Daoy (cell line): ENCODE measurements around the gene HSD17B10. TPM values are rescaled to one million over a fixed set of nuclear protein-coding genes. Genes with fewer than 3 reads are reported as not detected.
A peak's percentile ranks its signal among the peaks of the same experiment; 100 is the strongest.
"Not testable (repeated sequence)": the region's sequence is repeated elsewhere in the genome, so short reads cannot be mapped to it uniquely, and the experiment has no call there.

Experiments used
- DNase-seq: peaks from one replicate; pipeline ENCODE4 v3.0.0-alpha.2; 2015; ENCODE audit warnings: low read depth
- total RNA-seq: library from RNA; depleted of rRNA; stranded (reverse); fragments of >200 nt; shearing (Covaris generic); gene quantifications from 2 replicates; pipeline ENCODE4 v1.2.3, GENCODE V29; 2014; rRNA removed

Gene HSD17B10
- total RNA-seq, 1 experiment from 2014 or later = 166 TPM

GRCh38 chrX:53437206-53437605 lies 3.0 kb upstream of the HSD17B10 start:
- no peak for DNase-seq

- DNase-seq = peak; percentile 49
Observed at GRCh38 chrX:53435997-53436396, 1.8 kb upstream of the HSD17B10 start.

DNA sequence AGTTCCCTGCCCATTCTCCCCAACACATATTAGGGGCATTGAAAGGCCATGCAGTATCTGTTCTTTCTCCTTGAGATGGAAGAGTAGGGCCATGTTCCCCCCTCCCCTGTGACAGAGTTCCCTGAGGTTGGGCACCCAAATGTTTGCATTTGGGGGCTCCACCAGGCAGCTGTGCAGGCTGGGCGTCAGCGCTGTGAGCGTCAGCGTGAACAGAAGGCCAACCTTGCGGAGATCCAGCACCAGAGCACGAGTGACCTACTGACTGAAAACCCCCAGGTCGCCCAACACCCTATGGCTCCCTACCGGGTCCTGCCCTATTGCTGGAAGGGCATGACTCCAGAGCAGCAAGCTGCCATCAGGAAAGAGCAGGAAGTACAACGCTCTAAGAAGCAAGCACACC lies 3.9 kb downstream of the HSD17B10 start:
- DNase-seq = no peak

DNA sequence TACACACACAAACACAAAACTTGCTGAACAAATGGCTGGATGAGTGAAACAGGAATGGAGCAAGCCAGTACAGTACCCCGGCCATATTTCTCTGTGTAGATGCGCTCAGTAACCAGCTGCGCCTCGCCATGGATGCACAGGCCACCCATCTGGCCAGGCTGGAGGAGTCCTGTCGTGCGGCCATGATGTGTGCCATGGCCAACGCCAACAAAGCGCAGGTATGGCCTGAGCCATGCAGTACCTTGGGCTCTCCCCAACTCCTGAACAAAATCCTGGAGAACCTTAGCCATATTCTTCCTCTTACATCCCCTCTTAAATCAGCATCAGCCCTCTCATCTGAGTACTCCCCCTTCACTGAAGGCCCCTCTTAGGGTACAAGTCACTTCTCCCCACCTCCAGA lies 4.4 kb downstream of the HSD17B10 start:
- no peak for DNase-seq

- DNase-seq = no peak
Observed at GRCh38 chrX:53422861-53423306, 11.3 kb downstream of the HSD17B10 start, which contains the start of gene RIBC1. RIBC1 (plus strand) TSS chrX:53422873; CDS start chrX:53426277, 3,404 bp downstream.

GRCh38 chrX:53422086-53422860 lies 11.9 kb downstream of the HSD17B10 start, which contains the start of gene SMC1A:
SMC1A (minus strand) TSS chrX:53422654; CDS start chrX:53422600, 54 bp downstream.
- peak; percentile 95 for DNase-seq

DNA sequence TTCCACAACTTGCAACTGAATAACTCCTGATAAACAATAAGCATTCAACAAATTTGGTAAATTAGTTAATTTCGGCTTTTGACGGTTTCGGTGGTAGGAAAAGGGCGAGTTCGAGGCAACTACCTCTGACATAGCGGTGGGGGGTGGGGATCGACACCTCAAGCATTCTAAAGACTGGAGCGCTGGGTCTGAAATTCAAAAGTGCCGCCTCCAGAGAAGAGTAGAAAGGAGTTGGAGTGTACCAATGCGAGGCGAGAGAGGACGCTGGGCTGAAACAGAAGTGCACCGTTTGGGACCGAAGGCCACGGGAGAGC lies 12.4 kb downstream of the HSD17B10 start:
- DNase-seq = no peak

DNA sequence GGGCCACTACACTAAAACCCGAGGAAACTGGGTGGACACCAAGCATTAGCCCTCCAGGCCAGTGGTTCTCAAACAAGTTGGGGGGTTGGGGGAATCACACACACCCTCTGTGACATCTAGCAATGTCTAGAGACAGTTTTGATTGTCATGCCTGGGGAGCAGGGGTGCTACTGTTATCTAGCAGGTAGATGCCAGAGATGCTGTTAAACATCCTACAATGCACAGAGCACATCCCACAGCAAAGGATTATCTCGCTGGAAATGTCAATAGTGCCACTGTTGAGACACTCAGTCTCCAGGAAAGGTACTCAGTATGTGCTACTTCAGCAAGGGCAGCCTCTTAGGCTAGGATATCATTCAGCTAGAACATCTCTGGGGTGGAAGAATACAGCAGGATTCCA lies 13.0 kb downstream of the HSD17B10 start:
- no peak for DNase-seq

DNA sequence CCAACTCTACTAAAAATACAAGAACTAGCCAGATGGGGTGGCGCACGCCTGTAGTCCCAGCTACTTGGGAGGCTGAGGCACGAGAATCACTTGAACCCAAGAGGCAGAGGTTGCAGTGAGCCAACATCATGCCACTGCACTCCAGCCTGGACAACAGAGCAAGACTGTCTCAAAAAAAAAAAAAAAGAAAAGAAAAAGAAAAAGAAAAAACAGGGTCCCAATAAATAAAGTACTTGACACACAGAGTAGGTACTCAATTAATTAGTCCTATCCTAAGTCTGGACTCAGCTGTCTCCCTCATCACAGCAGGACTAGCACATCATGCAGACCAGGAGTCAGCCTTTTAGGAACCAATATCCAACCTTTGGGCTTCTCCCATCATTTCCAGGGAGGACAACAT lies 13.8 kb downstream of the HSD17B10 start:
- not testable (repeated sequence) for DNase-seq

- DNase-seq = no peak
Observed at GRCh38 chrX:53412446-53412845, 21.7 kb downstream of the HSD17B10 start.

GRCh38 chrX:53403535-53403934 lies 30.6 kb downstream of the HSD17B10 start:
- no peak for DNase-seq

DNA sequence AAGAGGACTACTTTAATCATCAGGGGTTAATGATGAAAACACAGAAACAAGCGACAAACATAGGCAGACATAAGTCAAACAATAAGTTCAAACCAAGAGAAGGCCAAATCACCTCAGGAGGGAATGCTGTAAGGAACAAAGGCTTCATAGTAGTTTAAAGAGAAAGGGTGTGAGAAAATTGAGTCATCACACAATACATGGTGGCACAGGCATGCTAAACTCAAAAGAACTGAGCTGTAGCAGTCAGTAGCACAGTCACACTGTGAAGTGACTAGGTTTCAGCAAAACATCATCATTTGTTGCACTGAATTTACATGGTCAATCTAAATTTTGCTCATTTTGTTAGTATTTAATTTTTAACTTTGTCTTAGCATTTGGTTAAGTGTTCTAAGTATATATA lies 36.0 kb downstream of the HSD17B10 start:
- DNase-seq = no peak

- no peak for DNase-seq
Observed at GRCh38 chrX:53395605-53396298, 38.4 kb downstream of the HSD17B10 start.

DNA sequence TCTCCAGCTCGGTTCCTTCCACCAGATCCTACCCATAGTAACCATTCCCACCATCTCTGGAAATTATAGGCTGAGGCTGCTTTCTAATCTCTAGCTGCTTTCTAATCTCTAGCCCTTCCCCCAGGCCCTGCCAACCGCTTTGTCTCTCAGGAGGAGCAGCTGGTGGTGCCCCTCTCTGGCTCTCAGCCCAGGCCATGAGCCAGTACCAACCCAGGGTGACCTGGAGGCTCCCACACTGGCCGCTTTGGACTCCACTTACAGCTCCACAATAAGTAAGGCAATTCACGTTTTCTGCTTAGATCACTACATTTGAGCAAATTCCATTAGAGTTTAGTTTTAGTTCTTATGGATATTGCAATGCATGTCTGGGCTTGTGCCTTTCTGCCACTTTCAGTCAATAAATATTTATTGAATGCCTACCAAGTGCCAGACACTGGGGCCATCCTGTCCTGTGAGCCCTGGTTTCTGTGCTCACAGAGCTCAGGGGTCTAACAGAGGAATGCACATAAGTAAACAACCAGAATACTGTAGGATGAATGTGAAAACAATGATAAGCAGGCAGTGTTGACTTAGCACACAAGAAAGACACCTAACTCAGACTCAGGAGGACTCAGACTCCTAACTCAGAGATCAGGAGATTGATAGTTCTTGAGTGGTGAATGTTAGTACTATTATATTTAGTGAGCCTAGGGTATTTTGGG lies 50.6 kb downstream of the HSD17B10 start:
- no peak for DNase-seq

Other genes with a start within 250 kb of the HSD17B10 start
- gene KDM5C, start 209.2 kb downstream of the HSD17B10 start, total RNA-seq = 44.1 and 55.8 TPM in 2 replicates
- gene IQSEC2, start 152.8 kb downstream of the HSD17B10 start, total RNA-seq = 1.8 and 4.1 TPM in 2 replicates
- gene SMC1A, start 11.7 kb downstream of the HSD17B10 start, total RNA-seq = 27.3 and 31.3 TPM in 2 replicates
- 0.27 and 1.3 TPM in 2 replicates for gene RIBC1, start 11.5 kb downstream of the HSD17B10 start, total RNA-seq